ENCODE data around the gene PVALEF.

Gene PVALEF

GRCh38 chr17:81118308-81119221 lies 46.7 kb upstream of the PVALEF start:
- Histone ChIP-seq H4K20me1 (ENCODE audit: insufficient read depth, low read length) (no peaks in the 10 kb centered on the region), H2AFZ (ENCODE audit: low read depth, low read length) (no peak overlapping the region), H3K4me1 (ENCODE audit: low read length) (no peaks in the 10 kb centered on the region), H3K9ac (ENCODE audit: low read length) (no peak overlapping the region), H3K27me3 (ENCODE audit: low read depth, low read length) (0 out of 2 replicates have a peak, but pooled peaks cover 2% of the 10 kb centered on the region), H3K9me3 (ENCODE audit: insufficient read depth, low read length) (no peaks in the 10 kb centered on the region), H3K4me3 (ENCODE audit: low read length) (no peak overlapping the region), H3K36me3 (replicated peaks; ENCODE audit: low read depth, low read length) (no peaks in the 10 kb centered on the region), H3K79me2 (ENCODE audit: low read length) (no peaks in the 10 kb centered on the region), H3K4me2 (ENCODE audit: low read length) (no peak overlapping the region), H3K27ac (ENCODE audit: low read length) (no peak overlapping the region)
- TF ChIP-seq EZH2phosphoT487 (IDR thresholded peaks at IDR 0.05; ENCODE audit: low read depth) = no peak
- TF ChIP-seq, protein P1, sequence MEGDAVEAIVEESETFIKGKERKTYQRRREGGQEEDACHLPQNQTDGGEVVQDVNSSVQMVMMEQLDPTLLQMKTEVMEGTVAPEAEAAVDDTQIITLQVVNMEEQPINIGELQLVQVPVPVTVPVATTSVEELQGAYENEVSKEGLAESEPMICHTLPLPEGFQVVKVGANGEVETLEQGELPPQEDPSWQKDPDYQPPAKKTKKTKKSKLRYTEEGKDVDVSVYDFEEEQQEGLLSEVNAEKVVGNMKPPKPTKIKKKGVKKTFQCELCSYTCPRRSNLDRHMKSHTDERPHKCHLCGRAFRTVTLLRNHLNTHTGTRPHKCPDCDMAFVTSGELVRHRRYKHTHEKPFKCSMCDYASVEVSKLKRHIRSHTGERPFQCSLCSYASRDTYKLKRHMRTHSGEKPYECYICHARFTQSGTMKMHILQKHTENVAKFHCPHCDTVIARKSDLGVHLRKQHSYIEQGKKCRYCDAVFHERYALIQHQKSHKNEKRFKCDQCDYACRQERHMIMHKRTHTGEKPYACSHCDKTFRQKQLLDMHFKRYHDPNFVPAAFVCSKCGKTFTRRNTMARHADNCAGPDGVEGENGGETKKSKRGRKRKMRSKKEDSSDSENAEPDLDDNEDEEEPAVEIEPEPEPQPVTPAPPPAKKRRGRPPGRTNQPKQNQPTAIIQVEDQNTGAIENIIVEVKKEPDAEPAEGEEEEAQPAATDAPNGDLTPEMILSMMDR (IDR thresholded peaks at IDR 0.05; ENCODE audit: low read depth, low read length) = no peak

- no peak for TF ChIP-seq EZH2phosphoT487 (IDR thresholded peaks at IDR 0.05; ENCODE audit: low read depth)
- TF ChIP-seq, protein P1 (IDR thresholded peaks at IDR 0.05; ENCODE audit: low read depth, low read length) = no peak
- H3K4me3 ChIP-seq (ENCODE audit: low read length) = no peak overlapping the region
- H4K20me1 ChIP-seq (ENCODE audit: insufficient read depth, low read length) = no peaks in the 10 kb centered on the region
- H3K9ac ChIP-seq (ENCODE audit: low read length) = no peak overlapping the region
- no peaks in the 10 kb centered on the region for H3K4me1 ChIP-seq (ENCODE audit: low read length)
- no peaks in the 10 kb centered on the region for H3K9me3 ChIP-seq (ENCODE audit: insufficient read depth, low read length)
- no peak overlapping the region for H3K4me2 ChIP-seq (ENCODE audit: low read length)
- no peaks in the 10 kb centered on the region for H3K36me3 ChIP-seq (replicated peaks; ENCODE audit: low read depth, low read length)
- no peak overlapping the region for H2AFZ ChIP-seq (ENCODE audit: low read depth, low read length)
- no peaks in the 10 kb centered on the region for H3K79me2 ChIP-seq (ENCODE audit: low read length)
- no peak overlapping the region for H3K27ac ChIP-seq (ENCODE audit: low read length)
- H3K27me3 ChIP-seq (ENCODE audit: low read depth, low read length) = 0 out of 2 replicates have a peak, but pooled peaks cover 2% of the 10 kb centered on the region
These were observed 45.8 kb upstream of the PVALEF start for GRCh38 chr17:81119223-81120148.

DNA sequence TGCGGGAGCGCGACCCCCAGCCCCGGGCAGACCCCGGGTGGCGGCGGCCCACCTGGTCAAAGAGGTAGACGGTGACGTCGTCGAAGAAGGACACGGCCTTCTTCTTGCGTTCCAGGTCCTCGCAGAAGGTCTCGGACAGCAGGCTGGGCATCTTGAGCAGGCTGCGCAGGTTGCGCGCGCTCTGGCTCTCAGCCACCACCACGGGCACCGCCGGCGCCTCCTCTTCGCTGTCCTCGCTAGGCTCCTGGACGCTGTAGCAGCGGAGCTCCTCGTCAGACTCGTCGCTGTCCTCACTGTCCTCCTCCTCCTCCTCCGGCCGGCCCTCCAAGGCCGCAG lies 45.2 kb upstream of the PVALEF start:
- no peaks in the 10 kb centered on the region for H4K20me1 ChIP-seq (ENCODE audit: insufficient read depth, low read length)
- H3K27me3 ChIP-seq (ENCODE audit: low read depth, low read length) = 0 out of 2 replicates have a peak, but pooled peaks cover 2% of the 10 kb centered on the region
- no peak overlapping the region for H3K9ac ChIP-seq (ENCODE audit: low read length)
- H3K4me1 ChIP-seq (ENCODE audit: low read length) = no peaks in the 10 kb centered on the region
- no peak overlapping the region for H2AFZ ChIP-seq (ENCODE audit: low read depth, low read length)
- H3K79me2 ChIP-seq (ENCODE audit: low read length) = no peaks in the 10 kb centered on the region
- no peak overlapping the region for H3K27ac ChIP-seq (ENCODE audit: low read length)
- TF ChIP-seq, protein P1 (IDR thresholded peaks at IDR 0.05; ENCODE audit: low read depth, low read length) = no peak
- TF ChIP-seq EZH2phosphoT487 (IDR thresholded peaks at IDR 0.05; ENCODE audit: low read depth) = no peak
- no peak overlapping the region for H3K4me3 ChIP-seq (ENCODE audit: low read length)
- no peaks in the 10 kb centered on the region for H3K36me3 ChIP-seq (replicated peaks; ENCODE audit: low read depth, low read length)
- H3K9me3 ChIP-seq (ENCODE audit: insufficient read depth, low read length) = no peaks in the 10 kb centered on the region
- no peak overlapping the region for H3K4me2 ChIP-seq (ENCODE audit: low read length)
